HEK293 (cell line): ENCODE results near the gene TRIM44.
"Not testable (repeated sequence)": the region's sequence is repeated elsewhere in the genome, so short reads cannot be mapped to it uniquely, and the experiment has no call there.

Experiments
- CTCF ChIA-PET: fragments of 350-600 bp; formaldehyde crosslinking; extraction: SDS; loops from one replicate; lab custom pipeline; 2021; ENCODE audit warnings: antibody characterized with exemption; lab: Yijun Ruan, JAX
- POLR2A ChIA-PET: fragments of 300-600 bp; formaldehyde crosslinking; extraction: SDS; loops from one replicate; lab custom pipeline; 2020; ENCODE audit warnings: antibody characterized with exemption, inconsistent platforms; lab: Yijun Ruan, JAX
- H3K27ac ChIP-seq: fragments of 200-500 bp; sonication (Bioruptor generic); 2 replicates; pipeline ENCODE4 v1.5.1; 2014; ENCODE audit warnings: low read depth, low read length, control low read depth, inconsistent platforms; ENCODE audit errors: extremely low read depth
- H3K36me3 ChIP-seq, 2 experiments: fragments of 200-500 bp in 1 of 2; sonication (Bioruptor generic) in 1 of 2; 1 replicate in 1 of 2; 2 replicates in 1 of 2; pipeline ENCODE4 v1.5.1; 2014 to 2017; ENCODE audit warnings: inconsistent platforms in 2 of 2, low read length in 2 of 2; ENCODE audit not compliant: control insufficient read depth in 2 of 2, insufficient read depth in 1 of 2
- H3K4me1 ChIP-seq: fragments of 200-500 bp; sonication (Bioruptor generic); 2 replicates; pipeline ENCODE4 v1.5.1; 2014; ENCODE audit warnings: mild to moderate bottlenecking, low read length, inconsistent platforms; ENCODE audit not compliant: control insufficient read depth, insufficient read depth
- H3K4me3 ChIP-seq: 2 replicates; pipeline ENCODE4 v1.5.1; 2011; ENCODE audit warnings: low read depth, mild to moderate bottlenecking, control low read depth, low read length, moderate library complexity
- H3K9me3 ChIP-seq: fragments of 200-500 bp; sonication (Bioruptor generic); 2 replicates; pipeline ENCODE4 v1.5.1; 2014; ENCODE audit warnings: low read depth, low read length, inconsistent platforms; ENCODE audit not compliant: control insufficient read depth, insufficient read depth
- IKZF3 ChIP-seq: fragments of 450-650 bp; IDR thresholded peaks from 2 replicates; pipeline ENCODE4 v1.5.0; 2018; ENCODE audit warnings: missing biosample characterization, mild to moderate bottlenecking, missing genetic modification characterization, moderate library complexity
- KLF10 ChIP-seq: fragments of 450-650 bp; IDR thresholded peaks from 2 replicates; pipeline ENCODE4 v1.5.1; 2018; ENCODE audit warnings: missing biosample characterization, mild to moderate bottlenecking, missing genetic modification characterization
- KLF8 ChIP-seq: fragments of 450-650 bp; formaldehyde crosslinking; IDR thresholded peaks from 2 replicates; pipeline ENCODE4 v1.5.1; 2016; ENCODE audit warnings: missing biosample characterization, missing genetic modification characterization
- KLF9 ChIP-seq: fragments of 450-650 bp; formaldehyde crosslinking; IDR thresholded peaks from 2 replicates; pipeline ENCODE4 v1.5.1; 2016; ENCODE audit warnings: missing biosample characterization, missing genetic modification characterization, low read depth
- MYNN ChIP-seq: fragments of 450-650 bp; formaldehyde crosslinking; IDR thresholded peaks from 2 replicates; pipeline ENCODE4 v1.5.1; 2016; ENCODE audit warnings: missing biosample characterization, missing genetic modification characterization, borderline replicate concordance
- PRDM1 ChIP-seq: fragments of 450-650 bp; formaldehyde crosslinking; IDR thresholded peaks from 2 replicates; pipeline ENCODE4; 2016; ENCODE audit warnings: missing biosample characterization, missing genetic modification characterization
- ZBTB17 ChIP-seq: fragments of 450-650 bp; formaldehyde crosslinking; IDR thresholded peaks from 2 replicates; pipeline ENCODE4 v1.5.1; 2016; ENCODE audit warnings: missing biosample characterization, missing genetic modification characterization
- ZFHX2 ChIP-seq: fragments of 450-650 bp; formaldehyde crosslinking; conservative IDR thresholded peaks from 2 replicates; pipeline ENCODE4 v1.5.1; 2016; ENCODE audit warnings: missing biosample characterization, missing genetic modification characterization
- ZNF10 ChIP-seq: fragments of 450-650 bp; formaldehyde crosslinking; IDR thresholded peaks from 2 replicates; pipeline ENCODE4 v1.5.1; 2017; ENCODE audit warnings: missing biosample characterization, missing genetic modification characterization
- ZNF132 ChIP-seq: fragments of 450-650 bp; formaldehyde crosslinking; IDR thresholded peaks from 2 replicates; pipeline ENCODE4 v1.5.1; 2017; ENCODE audit warnings: missing biosample characterization, missing genetic modification characterization, borderline replicate concordance
- ZNF146 ChIP-seq: fragments of 450-650 bp; formaldehyde crosslinking; IDR thresholded peaks from 2 replicates; pipeline ENCODE4 v1.5.1; 2016; ENCODE audit warnings: missing biosample characterization, missing genetic modification characterization
- ZNF155 ChIP-seq: fragments of 450-650 bp; formaldehyde crosslinking; IDR thresholded peaks from 2 replicates; pipeline ENCODE4 v1.5.1; 2016; ENCODE audit warnings: missing biosample characterization, missing genetic modification characterization
- ZNF157 ChIP-seq: fragments of 450-650 bp; formaldehyde crosslinking; IDR thresholded peaks from 2 replicates; pipeline ENCODE4 v1.5.1; 2016; ENCODE audit warnings: missing biosample characterization, missing genetic modification characterization
- ZNF19 ChIP-seq: fragments of 450-650 bp; formaldehyde crosslinking; IDR thresholded peaks from 2 replicates; pipeline ENCODE4; 2016; ENCODE audit warnings: missing biosample characterization, missing genetic modification characterization, low read depth
- ZNF223 ChIP-seq: fragments of 450-650 bp; formaldehyde crosslinking; IDR thresholded peaks from 2 replicates; pipeline ENCODE4 v1.5.1; 2016; ENCODE audit warnings: missing biosample characterization, missing genetic modification characterization
- ZNF311 ChIP-seq: fragments of 450-650 bp; formaldehyde crosslinking; IDR thresholded peaks from 2 replicates; pipeline ENCODE4 v1.5.1; 2017; ENCODE audit warnings: missing biosample characterization, missing genetic modification characterization, borderline replicate concordance
- ZNF423 ChIP-seq: fragments of 450-650 bp; formaldehyde crosslinking; IDR thresholded peaks from 2 replicates; pipeline ENCODE4 v1.5.1; 2016; ENCODE audit warnings: missing biosample characterization, missing genetic modification characterization
- ZNF549 ChIP-seq: fragments of 450-650 bp; IDR thresholded peaks from 2 replicates; pipeline ENCODE4 v1.5.1; 2018; ENCODE audit warnings: missing biosample characterization, missing genetic modification characterization, mild to moderate bottlenecking, inconsistent platforms, moderate library complexity
- ZNF626 ChIP-seq: fragments of 450-650 bp; sonication (Bioruptor Pico); formaldehyde crosslinking; IDR thresholded peaks from 2 replicates; pipeline ENCODE4 v1.5.1; 2018; ENCODE audit warnings: missing biosample characterization, missing genetic modification characterization, inconsistent platforms
- ZNF843 ChIP-seq: fragments of 450-650 bp; formaldehyde crosslinking; IDR thresholded peaks from 2 replicates; pipeline ENCODE4 v1.5.1; 2016; ENCODE audit warnings: missing biosample characterization, missing genetic modification characterization
- ZSCAN16 ChIP-seq: fragments of 450-650 bp; formaldehyde crosslinking; IDR thresholded peaks from 2 replicates; pipeline ENCODE4 v1.5.1; 2016; ENCODE audit warnings: missing biosample characterization, missing genetic modification characterization
- TF ChIP-seq, protein P1 (sequence below): IDR thresholded peaks from 2 replicates; pipeline ENCODE4 v1.6.1; 2011; ENCODE audit warnings: mild to moderate bottlenecking, low read depth, low read length, borderline replicate concordance
- TF ChIP-seq, protein P2 (sequence below): fragments of 450-650 bp; formaldehyde crosslinking; IDR thresholded peaks from 2 replicates; pipeline ENCODE4 v1.5.1; 2016; ENCODE audit warnings: missing biosample characterization, missing genetic modification characterization
- TF ChIP-seq, protein P3 (sequence below): fragments of 450-650 bp; formaldehyde crosslinking; IDR thresholded peaks from 2 replicates; pipeline ENCODE4 v1.5.1; 2016; ENCODE audit warnings: missing biosample characterization, missing genetic modification characterization
- TF ChIP-seq, protein P4 (sequence below): fragments of 450-650 bp; formaldehyde crosslinking; IDR thresholded peaks from 2 replicates; pipeline ENCODE4 v1.5.1; 2016; ENCODE audit warnings: missing biosample characterization, missing genetic modification characterization

Gene TRIM44

DNA sequence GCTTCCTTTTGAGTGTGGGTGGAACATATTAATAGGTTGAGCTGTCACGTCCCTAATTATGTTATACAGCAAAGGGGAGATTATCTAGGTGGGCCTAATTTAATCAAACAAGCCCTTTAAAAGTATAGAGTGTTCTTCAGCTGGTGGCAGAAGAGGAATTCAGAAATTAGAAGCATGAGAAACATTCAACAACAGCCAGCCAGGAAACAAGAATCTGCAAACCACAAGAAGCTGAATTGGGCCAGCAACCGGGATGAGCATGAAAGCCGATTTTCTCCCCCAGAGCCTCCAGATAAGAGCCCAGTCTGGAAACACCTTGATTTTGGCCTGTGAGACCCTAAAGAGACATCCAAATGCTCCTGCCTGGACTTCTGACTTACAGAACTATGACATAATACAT is 175.5 kb downstream of the TRIM44 start:
- TF ChIP-seq ZNF155 (tag by site-specific recombination) = no peak
- TF ChIP-seq KLF9 (tag by site-specific recombination) = no peak
- no peak for TF ChIP-seq ZNF549 (tag by site-specific recombination)
- no peak for TF ChIP-seq KLF8 (tag by site-specific recombination)
- TF ChIP-seq ZNF10 (tag by site-specific recombination) = no peak
- TF ChIP-seq ZNF223 (tag by site-specific recombination) = no peak
- TF ChIP-seq ZNF423 (tag by site-specific recombination) = no peak
- no peak for TF ChIP-seq IKZF3 (tag by site-specific recombination)
- TF ChIP-seq ZNF311 (tag by site-specific recombination) = no peak
- TF ChIP-seq ZFHX2 (tag by site-specific recombination) = no peak
- no peak for TF ChIP-seq ZNF146
- TF ChIP-seq, protein P1, sequence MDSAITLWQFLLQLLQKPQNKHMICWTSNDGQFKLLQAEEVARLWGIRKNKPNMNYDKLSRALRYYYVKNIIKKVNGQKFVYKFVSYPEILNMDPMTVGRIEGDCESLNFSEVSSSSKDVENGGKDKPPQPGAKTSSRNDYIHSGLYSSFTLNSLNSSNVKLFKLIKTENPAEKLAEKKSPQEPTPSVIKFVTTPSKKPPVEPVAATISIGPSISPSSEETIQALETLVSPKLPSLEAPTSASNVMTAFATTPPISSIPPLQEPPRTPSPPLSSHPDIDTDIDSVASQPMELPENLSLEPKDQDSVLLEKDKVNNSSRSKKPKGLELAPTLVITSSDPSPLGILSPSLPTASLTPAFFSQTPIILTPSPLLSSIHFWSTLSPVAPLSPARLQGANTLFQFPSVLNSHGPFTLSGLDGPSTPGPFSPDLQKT = no peak
- TF ChIP-seq, all 188 proteins: peak for 0
- H3K27ac ChIP-seq = no peak overlapping the region
- no peaks in the 10 kb centered on the region for H3K36me3 ChIP-seq
- H3K4me3 ChIP-seq = no peak overlapping the region
- no peaks in the 10 kb centered on the region for H3K4me1 ChIP-seq
- ChIA-PET POLR2A (no interaction called here), CTCF (interaction anchor here (0.7 to 1.1 kb wide), 3 partner anchors 16 to 222 kb away, joined by 3 to 5 read pairs (median 3); no protein-coding TSS in a partner anchor)
- H3K9me3 ChIP-seq = no peaks in the 10 kb centered on the region

DNA sequence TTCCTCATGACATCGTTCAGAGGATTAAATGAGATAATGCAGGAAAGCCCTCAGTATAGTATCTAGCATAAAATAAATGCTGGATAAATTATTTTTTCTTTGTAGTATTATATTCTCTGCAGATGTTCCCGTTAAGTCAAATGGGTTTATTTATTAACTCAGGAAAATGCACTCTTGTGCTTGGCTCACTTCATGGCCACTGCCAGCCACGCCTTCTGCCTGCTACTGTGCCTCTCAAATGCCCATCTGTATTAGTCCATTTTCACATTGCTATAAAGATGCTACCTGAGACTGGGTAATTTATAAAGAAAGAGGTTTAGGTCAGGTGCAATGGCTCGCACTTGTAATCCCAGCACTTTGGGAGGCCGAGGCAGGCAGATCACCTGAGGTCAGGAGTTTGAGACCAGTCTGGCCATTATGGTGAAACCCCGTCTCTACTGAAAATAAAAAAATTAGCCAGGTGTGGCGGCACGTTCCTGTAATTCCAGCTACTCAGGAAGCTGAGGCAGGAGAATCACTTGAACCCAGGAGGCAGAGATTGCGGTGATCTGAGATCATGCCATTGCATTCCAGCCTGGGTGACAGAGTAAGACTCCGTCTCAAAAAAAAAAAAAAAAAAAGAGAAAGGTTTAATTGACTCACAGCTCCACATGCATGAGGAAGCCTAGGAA is 176.3 kb downstream of the TRIM44 start:
- CTCF ChIA-PET = interaction anchor here (5.0 kb wide), 1 partner anchor 17 kb away, joined by 30 read pairs; no protein-coding TSS in a partner anchor
- H3K9me3 ChIP-seq, H3K27ac ChIP-seq, H3K4me1 ChIP-seq, H3K4me3 ChIP-seq, H3K36me3 ChIP-seq, POLR2A ChIA-PET: not testable (repeated sequence)

DNA sequence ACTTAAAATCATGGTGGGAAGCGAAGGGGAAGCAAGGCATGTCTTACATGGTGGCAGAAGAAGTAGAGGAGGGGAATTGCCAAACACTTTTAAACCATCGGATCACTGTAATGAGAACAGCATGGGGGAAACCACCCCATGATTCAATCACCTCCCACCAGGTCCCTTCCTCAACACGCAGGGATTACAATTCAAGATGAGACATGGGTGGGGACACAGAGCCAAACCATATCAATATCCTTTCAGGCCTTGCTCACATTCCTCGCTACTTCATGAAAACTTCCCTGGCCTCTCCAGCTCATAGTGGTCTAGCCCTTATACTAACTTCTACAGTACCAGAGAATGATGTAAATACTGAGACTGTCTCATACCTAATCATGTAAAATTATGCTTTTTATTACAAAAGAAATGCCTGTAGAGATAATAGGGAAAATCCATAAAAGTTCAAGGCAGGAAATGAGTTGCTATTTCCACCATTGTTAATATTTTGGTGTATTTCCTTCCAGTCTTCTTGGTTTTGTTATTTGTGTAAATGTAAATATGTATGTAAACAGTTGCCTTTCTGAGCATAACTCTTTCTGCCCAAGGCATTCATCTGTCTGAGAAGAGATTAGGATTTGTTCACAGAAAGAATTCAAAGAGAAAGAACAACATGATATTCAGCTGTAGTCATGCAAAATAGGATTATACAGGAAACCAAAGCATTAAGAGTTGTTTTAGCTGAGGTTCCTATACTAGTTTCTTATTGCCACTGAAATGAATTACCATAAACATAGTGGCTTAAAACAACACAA is 177.0 kb downstream of the TRIM44 start:
- CTCF ChIA-PET = interaction anchor here (0.6 to 5.0 kb wide), 2 partner anchors 13 to 18 kb away, joined by 5 to 30 read pairs; no protein-coding TSS in a partner anchor
- POLR2A ChIA-PET = no interaction called here
- H3K4me3 ChIP-seq = no peak overlapping the region
- TF ChIP-seq ZNF843 (tag by site-specific recombination) (no peak), ZSCAN16 (tag by site-specific recombination) (no peak), ZNF157 (tag by site-specific recombination) (no peak), KLF10 (no peak), ZNF19 (tag by site-specific recombination) (no peak), ZNF132 (tag by site-specific recombination) (no peak), MYNN (tag by site-specific recombination) (no peak), ZNF423 (tag by site-specific recombination) (no peak), PRDM1 (tag by site-specific recombination) (no peak), ZBTB17 (no peak), ZNF626 (tag by site-specific recombination) (no peak)
- TF ChIP-seq, protein P2, sequence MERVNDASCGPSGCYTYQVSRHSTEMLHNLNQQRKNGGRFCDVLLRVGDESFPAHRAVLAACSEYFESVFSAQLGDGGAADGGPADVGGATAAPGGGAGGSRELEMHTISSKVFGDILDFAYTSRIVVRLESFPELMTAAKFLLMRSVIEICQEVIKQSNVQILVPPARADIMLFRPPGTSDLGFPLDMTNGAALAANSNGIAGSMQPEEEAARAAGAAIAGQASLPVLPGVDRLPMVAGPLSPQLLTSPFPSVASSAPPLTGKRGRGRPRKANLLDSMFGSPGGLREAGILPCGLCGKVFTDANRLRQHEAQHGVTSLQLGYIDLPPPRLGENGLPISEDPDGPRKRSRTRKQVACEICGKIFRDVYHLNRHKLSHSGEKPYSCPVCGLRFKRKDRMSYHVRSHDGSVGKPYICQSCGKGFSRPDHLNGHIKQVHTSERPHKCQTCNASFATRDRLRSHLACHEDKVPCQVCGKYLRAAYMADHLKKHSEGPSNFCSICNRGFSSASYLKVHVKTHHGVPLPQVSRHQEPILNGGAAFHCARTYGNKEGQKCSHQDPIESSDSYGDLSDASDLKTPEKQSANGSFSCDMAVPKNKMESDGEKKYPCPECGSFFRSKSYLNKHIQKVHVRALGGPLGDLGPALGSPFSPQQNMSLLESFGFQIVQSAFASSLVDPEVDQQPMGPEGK (tag by site-specific recombination) = no peak
- TF ChIP-seq, protein P3, sequence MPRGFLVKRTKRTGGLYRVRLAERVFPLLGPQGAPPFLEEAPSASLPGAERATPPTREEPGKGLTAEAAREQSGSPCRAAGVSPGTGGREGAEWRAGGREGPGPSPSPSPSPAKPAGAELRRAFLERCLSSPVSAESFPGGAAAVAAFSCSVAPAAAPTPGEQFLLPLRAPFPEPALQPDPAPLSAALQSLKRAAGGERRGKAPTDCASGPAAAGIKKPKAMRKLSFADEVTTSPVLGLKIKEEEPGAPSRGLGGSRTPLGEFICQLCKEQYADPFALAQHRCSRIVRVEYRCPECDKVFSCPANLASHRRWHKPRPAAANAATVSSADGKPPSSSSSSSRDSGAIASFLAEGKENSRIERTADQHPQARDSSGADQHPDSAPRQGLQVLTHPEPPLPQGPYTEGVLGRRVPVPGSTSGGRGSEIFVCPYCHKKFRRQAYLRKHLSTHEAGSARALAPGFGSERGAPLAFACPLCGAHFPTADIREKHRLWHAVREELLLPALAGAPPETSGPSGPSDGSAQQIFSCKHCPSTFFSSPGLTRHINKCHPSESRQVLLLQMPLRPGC = no peak
- TF ChIP-seq, protein P4, sequence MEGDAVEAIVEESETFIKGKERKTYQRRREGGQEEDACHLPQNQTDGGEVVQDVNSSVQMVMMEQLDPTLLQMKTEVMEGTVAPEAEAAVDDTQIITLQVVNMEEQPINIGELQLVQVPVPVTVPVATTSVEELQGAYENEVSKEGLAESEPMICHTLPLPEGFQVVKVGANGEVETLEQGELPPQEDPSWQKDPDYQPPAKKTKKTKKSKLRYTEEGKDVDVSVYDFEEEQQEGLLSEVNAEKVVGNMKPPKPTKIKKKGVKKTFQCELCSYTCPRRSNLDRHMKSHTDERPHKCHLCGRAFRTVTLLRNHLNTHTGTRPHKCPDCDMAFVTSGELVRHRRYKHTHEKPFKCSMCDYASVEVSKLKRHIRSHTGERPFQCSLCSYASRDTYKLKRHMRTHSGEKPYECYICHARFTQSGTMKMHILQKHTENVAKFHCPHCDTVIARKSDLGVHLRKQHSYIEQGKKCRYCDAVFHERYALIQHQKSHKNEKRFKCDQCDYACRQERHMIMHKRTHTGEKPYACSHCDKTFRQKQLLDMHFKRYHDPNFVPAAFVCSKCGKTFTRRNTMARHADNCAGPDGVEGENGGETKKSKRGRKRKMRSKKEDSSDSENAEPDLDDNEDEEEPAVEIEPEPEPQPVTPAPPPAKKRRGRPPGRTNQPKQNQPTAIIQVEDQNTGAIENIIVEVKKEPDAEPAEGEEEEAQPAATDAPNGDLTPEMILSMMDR = no peak

More for the DNA sequence above, 177.0 kb downstream of the TRIM44 start:
- Histone ChIP-seq H3K27ac (no peak overlapping the region), H3K9me3 (no peaks in the 10 kb centered on the region), H3K4me1 (no peaks in the 10 kb centered on the region), H3K36me3 (no peaks in the 10 kb centered on the region)
